ENCODE measurements around the gene FRY. TPM values are rescaled to one million over a fixed set of nuclear protein-coding genes. Genes with fewer than 3 reads are reported as not detected.

FRY gene
- total and polyA plus RNA-seq, 2 donors (not counting 1 experiment from before 2014, with no cell fraction given) = 2.3 to 6.3 TPM

DNA sequence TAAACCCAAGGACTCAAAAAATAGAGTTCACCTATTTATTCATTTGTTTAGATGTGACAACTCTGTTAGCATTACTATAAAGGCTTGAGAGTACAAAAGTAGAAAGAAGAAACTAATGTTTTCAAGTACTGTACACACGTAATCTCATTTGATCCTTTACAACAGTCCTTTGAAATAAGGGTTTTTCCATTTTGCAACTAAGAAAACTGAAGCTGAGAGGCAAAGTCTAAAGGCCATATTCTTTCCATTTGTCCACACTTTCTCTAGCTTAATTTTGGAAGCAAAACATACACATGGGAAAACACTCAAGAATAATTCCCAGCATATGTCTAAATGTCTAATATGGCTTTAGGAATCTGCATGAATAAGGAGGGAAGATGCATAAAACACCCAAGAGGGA, 249.5 kb downstream of the FRY start:
- H3K4me1 Mint-ChIP-seq = no peaks in the 10 kb centered on the region
- TF ChIP-seq, protein P1, sequence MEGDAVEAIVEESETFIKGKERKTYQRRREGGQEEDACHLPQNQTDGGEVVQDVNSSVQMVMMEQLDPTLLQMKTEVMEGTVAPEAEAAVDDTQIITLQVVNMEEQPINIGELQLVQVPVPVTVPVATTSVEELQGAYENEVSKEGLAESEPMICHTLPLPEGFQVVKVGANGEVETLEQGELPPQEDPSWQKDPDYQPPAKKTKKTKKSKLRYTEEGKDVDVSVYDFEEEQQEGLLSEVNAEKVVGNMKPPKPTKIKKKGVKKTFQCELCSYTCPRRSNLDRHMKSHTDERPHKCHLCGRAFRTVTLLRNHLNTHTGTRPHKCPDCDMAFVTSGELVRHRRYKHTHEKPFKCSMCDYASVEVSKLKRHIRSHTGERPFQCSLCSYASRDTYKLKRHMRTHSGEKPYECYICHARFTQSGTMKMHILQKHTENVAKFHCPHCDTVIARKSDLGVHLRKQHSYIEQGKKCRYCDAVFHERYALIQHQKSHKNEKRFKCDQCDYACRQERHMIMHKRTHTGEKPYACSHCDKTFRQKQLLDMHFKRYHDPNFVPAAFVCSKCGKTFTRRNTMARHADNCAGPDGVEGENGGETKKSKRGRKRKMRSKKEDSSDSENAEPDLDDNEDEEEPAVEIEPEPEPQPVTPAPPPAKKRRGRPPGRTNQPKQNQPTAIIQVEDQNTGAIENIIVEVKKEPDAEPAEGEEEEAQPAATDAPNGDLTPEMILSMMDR (IDR thresholded peaks at IDR 0.05) = no peak
- no peak for TF ChIP-seq EZH2 (IDR thresholded peaks at IDR 0.05; ENCODE audit: borderline replicate concordance, insufficient read depth, low read depth, low read length, poor library complexity, severe bottlenecking)
- Histone ChIP-seq H2AFZ (ENCODE audit: insufficient read depth, low read depth, low read length, poor library complexity, severe bottlenecking) (no peak overlapping the region), H4K20me1 (ENCODE audit: control insufficient read depth, insufficient read depth, low read length, poor library complexity, severe bottlenecking) (no peaks in the 10 kb centered on the region), H3K4me2 (replicated peaks; ENCODE audit: low read depth, low read length, poor library complexity, severe bottlenecking) (no peak overlapping the region), H3K27me3 (replicated peaks in 1 of 4; ENCODE audit: control extremely low read depth in 1 of 4, control insufficient read depth in 3 of 4, insufficient read depth in 4 of 4, low read length in 3 of 4) (no peaks in the 10 kb centered on the region), H3K27ac (ENCODE audit: low read length in 2 of 2) (no peak overlapping the region), H3K79me2 (ENCODE audit: control insufficient read depth, insufficient read depth, low read length) (no peaks in the 10 kb centered on the region), H3K36me3 (replicated peaks in 1 of 2; ENCODE audit: control extremely low read depth in 1 of 2, control insufficient read depth in 1 of 2, extremely low read depth in 1 of 2, insufficient read depth in 2 of 2, low read length in 1 of 2) (peaks cover 0 to 2% of the 10 kb centered on the region in 2 experiments), H3K9me3 (ENCODE audit: control extremely low read depth in 1 of 3, control insufficient read depth in 2 of 3, insufficient read depth in 1 of 3, low read length in 2 of 3) (no peaks in the 10 kb centered on the region), H3K9ac (ENCODE audit: low read length) (no peak overlapping the region), H3K4me1 (ENCODE audit: control insufficient read depth in 2 of 2, insufficient read depth in 2 of 2, low read length in 2 of 2) (no peaks in the 10 kb centered on the region), H3K4me3 (ENCODE audit: control extremely low read depth in 1 of 5, extremely low read depth in 1 of 5, insufficient read depth in 1 of 5, low read depth in 2 of 5, low read length in 4 of 5) (no peak overlapping the region)
- H3K9me3 Mint-ChIP-seq (ENCODE audit: insufficient read depth) = no peaks in the 10 kb centered on the region
- POLR2A ChIA-PET = no interaction called here
- H3K27me3 Mint-ChIP-seq = no peaks in the 10 kb centered on the region
- ATAC-seq (ENCODE audit: low read depth) = no peak
- WGBS (ENCODE audit: insufficient coverage) = no CpG with 5 or more reads among the region's 1 CpG
- intact Hi-C loops (cut with micrococcal nuclease) = no loop called here
- no peak overlapping the region for H3K27ac Mint-ChIP-seq
- H3K4me3 Mint-ChIP-seq = no peak overlapping the region
- CTCF ChIA-PET = interaction anchor here (0.6 kb wide), 1 partner anchor 404 kb away, joined by 3 read pairs; no protein-coding TSS in a partner anchor
- no peak for DNase-seq

DNA sequence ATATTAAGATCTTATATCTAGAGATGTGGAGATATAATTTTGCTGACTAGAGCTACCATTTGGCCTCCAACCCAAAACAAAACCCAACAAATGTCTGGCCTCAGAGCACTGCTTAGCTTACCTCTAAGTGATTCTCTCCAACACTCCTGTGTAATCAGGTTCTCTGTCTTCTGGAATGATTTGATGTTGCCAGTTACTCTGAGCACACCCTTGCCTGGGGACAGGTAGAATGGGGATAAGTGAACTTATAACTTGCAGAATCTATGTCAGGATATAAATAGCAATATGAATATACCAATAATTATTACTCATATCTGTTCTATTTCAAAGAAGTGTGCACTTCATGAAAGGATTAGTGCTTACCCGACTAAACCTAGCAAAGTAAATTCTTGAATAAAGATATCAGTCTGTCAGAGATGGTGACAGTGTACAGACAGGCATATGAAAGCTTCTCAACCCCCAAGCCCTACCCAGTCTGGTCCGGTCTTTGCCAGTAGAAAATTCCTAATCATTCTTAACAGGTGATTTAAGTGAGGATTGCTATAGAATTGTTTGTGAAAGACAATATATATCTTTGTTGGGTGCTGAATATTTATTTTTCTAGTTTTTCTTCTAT, 250.6 kb downstream of the FRY start:
- H3K9ac ChIP-seq (ENCODE audit: low read length) = no peak overlapping the region
- no peak for DNase-seq
- no peaks in the 10 kb centered on the region for H3K79me2 ChIP-seq (ENCODE audit: control insufficient read depth, insufficient read depth, low read length)
- intact Hi-C loops (cut with micrococcal nuclease) = no loop called here
- H3K4me3 ChIP-seq (ENCODE audit: control extremely low read depth in 1 of 5, extremely low read depth in 1 of 5, insufficient read depth in 1 of 5, low read depth in 2 of 5, low read length in 4 of 5) = no peak overlapping the region
- no peak overlapping the region for H2AFZ ChIP-seq (ENCODE audit: insufficient read depth, low read depth, low read length, poor library complexity, severe bottlenecking)
- no peak overlapping the region for H3K27ac Mint-ChIP-seq
- no peaks in the 10 kb centered on the region for H3K4me1 ChIP-seq (ENCODE audit: control insufficient read depth in 2 of 2, insufficient read depth in 2 of 2, low read length in 2 of 2)
- no CpG with 5 or more reads among the region's 2 CpGs for WGBS (ENCODE audit: insufficient coverage)
- no peak for ATAC-seq (ENCODE audit: low read depth)
- TF ChIP-seq EZH2 (IDR thresholded peaks at IDR 0.05; ENCODE audit: borderline replicate concordance, insufficient read depth, low read depth, low read length, poor library complexity, severe bottlenecking) = no peak
- TF ChIP-seq, protein P1 (IDR thresholded peaks at IDR 0.05) = no peak
- no peak overlapping the region for H3K27ac ChIP-seq (ENCODE audit: low read length in 2 of 2)
- H3K4me1 Mint-ChIP-seq = no peaks in the 10 kb centered on the region
- no peaks in the 10 kb centered on the region for H3K9me3 Mint-ChIP-seq (ENCODE audit: insufficient read depth)
- CTCF ChIA-PET = no interaction called here
- no peaks in the 10 kb centered on the region for H3K27me3 Mint-ChIP-seq
- no peak overlapping the region for H3K4me3 Mint-ChIP-seq
- no peak overlapping the region for H3K4me2 ChIP-seq (replicated peaks; ENCODE audit: low read depth, low read length, poor library complexity, severe bottlenecking)
- H3K9me3 ChIP-seq (ENCODE audit: control extremely low read depth in 1 of 3, control insufficient read depth in 2 of 3, insufficient read depth in 1 of 3, low read length in 2 of 3) = no peaks in the 10 kb centered on the region
- H3K36me3 ChIP-seq (replicated peaks in 1 of 2; ENCODE audit: control extremely low read depth in 1 of 2, control insufficient read depth in 1 of 2, extremely low read depth in 1 of 2, insufficient read depth in 2 of 2, low read length in 1 of 2) = peaks cover 0 to 2% of the 10 kb centered on the region in 2 experiments
- no peaks in the 10 kb centered on the region for H4K20me1 ChIP-seq (ENCODE audit: control insufficient read depth, insufficient read depth, low read length, poor library complexity, severe bottlenecking)
- POLR2A ChIA-PET = no interaction called here
- no peaks in the 10 kb centered on the region for H3K27me3 ChIP-seq (replicated peaks in 1 of 4; ENCODE audit: control extremely low read depth in 1 of 4, control insufficient read depth in 3 of 4, insufficient read depth in 4 of 4, low read length in 3 of 4)

All from B cell (primary cell).